ENCODE measurements around the gene PLXNC1. TPM values are rescaled to one million over a fixed set of nuclear protein-coding genes. Genes with fewer than 3 reads are reported as not detected.

The PLXNC1 gene
- total RNA-seq, result 39.5 TPM

DNA sequence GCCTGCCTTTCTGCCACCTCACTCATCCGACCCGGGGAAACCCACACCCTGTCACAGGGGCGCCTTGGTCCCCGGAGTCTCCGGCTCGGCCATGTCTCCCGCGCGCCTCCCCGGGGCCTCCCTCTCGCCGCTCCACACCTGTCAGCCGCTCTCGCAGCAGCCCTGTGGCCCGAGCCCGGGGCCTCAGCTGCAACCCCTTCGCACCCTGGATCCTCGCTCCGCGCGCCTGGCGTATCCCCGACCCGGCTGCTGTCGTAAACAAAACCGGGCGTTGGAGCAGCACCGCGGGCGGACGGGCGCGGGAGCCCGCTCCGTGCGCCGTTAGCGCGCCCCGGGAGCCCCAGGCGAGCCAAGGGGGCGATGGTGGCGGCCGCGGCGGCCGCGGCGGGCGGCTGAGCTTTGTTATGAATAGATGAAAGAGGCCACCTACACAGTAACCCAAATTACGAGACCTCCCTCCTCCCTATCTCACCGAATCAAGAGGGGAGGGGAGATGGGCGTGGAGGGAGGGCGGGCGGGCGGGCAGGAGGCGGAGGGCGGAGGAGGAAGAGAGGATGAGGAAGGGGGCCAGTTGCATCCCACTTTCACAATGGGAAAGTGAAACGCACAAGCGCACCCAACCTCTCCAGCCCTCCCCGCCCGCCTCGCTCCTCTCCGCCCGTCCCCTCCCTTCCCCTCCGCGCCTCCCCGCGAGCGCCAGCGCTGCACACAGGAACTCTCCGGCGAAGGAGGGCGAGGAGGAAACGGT, at the start of gene PLXNC1:
Gene PLXNC1, plus strand, starts transcription at position 587 of the 748 bp plus-strand sequence. CDS start 395 bp downstream, outside the sequence.
- peak; percentile 75 for DNase-seq

DNA sequence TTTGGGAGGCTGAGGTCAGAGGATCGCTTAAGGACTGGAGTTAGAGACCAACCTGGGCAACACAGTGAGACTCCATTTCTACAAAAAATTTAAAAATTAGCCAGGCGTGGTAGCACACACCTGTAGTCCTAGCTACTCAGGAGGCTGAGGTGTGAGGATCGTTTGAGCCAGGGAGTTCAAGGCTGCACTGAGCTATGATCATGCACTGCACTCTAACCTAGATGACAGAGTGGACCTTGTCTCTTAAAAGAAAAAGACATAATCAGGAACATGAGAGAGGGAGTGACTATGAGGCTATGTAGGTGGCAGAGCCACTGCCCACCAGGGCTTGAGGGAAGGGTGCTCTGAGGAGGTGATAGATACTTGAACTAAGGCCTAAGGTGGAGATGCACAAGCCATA, 49.2 kb upstream of the PLXNC1 start:
- no peak for DNase-seq

DNA sequence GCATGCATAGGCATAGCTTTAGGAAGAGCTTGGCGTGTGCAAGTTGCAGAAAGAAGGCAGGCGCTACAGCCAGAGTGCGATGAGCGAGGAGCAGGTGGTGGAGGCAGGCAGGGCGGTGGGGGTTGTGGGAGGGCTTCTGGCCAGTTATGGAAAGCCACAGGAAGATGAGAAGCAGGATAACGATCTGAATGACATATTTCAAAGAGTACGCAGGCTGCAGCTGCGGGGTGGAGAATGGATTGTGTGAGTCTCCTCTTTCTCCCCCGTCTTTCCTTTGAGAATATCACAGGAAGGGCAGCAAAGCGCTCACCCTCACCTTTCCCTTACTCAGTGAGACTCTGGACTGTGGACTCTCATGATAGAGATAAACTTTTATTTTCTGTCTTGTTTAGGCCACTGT, 48.7 kb upstream of the PLXNC1 start:
- no peak for DNase-seq

DNA sequence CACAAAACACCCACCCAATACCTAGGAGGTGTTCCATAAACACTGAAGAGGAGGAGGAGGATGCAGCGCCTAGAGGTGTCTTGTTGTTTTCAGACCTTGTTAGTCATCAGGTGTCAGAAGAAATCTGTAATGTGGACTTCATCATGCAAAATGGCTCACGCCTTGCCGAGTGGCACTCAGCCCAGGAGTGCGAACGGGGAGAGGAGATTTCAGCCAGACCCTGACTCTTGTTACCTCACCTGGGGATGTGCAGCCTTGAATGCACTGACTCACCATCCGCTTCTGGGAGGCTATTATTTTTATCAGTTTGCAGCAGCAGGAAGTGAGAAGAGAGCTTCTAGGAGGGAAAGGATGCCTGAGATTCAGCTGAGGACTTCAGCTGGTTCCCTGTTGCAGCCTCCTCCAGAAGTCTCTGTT, 48.2 kb upstream of the PLXNC1 start:
- DNase-seq, result no peak

DNA sequence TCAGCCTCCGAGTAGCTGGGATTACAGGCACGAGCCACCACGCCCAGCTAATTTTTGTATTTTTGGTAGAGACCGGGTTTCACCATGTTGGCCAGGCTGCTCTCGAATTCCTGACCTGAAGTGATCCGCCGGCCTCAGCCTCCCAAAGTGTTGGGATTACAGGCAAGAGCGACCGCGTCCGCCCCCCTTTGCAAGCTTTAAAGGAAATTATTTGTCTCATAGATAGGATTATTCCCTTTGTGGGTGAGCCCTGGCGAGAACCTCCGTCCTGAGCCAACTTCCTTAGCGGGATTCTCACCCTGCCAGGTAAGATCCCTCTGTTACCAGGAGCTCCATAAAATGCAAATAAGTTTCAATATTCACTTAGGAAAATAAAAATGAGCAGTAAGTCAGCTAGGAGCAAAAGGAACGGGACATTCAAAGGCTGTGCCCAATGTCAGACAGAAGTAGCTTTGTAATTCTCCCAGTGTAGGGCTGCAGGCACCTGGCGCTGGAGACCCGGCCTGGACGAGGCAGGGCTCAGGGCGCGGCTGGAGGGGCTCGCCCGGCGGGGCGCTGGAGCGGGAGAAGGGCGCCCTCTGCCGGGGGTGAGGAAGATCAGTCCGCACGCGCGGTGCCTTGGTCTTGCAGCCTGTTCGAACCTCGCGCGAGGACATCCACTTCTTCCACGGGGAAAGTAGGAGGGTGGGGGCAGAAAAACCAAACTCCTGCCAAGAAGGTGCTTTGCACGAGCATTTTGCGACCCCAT, 47.2 kb upstream of the PLXNC1 start:
- peak; percentile 51 for DNase-seq

DNA sequence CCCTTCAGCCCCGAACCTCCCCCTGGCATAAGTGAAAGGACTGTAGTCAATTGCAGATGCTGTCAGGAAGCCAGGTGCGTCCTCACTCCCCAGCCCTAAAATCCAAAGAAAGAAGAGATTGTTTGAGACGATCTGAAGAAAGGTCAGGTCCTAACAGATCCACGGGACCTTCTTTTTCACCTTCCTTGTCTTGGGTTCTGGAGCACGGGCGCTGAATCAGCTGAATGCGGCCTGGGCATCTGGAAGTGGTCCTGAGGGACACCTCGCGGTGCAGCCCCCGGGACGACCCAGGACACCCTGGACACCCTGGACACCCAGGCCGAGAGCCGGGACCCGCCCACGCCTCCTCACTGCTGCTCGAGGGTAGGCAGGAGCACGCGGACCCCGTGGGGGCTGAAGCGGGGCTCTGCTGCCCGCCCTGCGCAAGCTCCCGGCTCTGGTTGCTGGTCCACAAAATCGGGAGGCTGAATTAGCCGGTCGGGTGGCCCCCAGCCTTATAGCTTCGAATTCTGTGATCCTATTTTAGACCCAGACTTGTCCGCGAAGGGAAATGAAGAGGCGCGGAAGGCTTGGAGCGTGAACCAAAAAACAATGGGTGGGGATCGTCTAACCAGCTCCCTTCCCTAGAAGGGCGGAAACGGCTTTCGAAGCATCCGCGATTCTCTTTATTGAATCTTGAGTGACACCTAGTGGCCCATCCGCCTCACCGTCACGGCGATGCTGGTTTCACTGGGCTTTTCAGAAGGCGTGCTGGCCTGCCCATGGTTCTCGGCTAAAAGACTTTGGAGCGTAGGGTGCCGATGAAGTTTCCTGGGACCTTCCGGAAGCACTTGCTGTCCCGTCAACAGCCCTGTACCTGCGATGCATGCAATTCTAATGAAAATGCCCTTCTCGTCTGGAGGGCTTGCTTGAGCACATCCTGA, 46.4 kb upstream of the PLXNC1 start:
- peak; percentile 68 for DNase-seq

DNA sequence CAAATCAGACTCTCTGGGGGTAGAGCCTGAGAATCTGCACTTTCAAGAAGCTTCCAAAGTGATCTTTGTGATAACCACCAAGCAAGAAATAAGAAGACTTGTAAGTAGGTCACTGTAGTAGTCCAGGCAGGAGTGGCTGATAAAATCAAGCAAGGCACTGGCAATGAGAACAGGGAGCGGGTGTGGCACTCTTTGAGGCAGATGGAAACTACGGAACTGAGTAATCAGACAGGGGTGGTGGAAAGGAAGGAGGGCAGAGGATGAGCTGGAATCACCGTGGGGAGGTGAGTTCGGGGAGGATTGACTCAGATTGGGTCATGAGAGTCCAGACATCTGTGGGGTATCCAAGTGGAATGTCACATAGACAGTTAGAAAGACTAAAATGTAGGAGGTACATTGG, 44.4 kb upstream of the PLXNC1 start:
- no peak for DNase-seq

DNA sequence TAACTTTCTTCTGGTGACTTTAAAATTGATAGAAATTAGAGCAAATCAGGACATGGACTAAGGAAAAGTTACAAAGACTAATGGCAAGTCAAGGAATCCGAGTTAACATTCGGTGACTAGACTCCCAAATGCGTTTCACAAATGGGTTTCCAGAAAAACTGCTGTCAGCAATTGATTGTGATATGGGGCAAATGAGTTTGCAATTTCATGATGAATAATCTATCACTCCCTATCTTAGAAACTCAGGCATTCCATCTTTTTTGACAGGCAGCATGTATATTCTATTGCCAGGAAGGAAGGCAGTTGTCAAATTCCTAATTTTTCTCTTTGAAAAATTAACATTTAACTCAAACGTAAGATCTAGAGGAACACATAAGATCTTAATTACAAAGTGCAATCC, 40.5 kb upstream of the PLXNC1 start:
- no peak for DNase-seq

DNA sequence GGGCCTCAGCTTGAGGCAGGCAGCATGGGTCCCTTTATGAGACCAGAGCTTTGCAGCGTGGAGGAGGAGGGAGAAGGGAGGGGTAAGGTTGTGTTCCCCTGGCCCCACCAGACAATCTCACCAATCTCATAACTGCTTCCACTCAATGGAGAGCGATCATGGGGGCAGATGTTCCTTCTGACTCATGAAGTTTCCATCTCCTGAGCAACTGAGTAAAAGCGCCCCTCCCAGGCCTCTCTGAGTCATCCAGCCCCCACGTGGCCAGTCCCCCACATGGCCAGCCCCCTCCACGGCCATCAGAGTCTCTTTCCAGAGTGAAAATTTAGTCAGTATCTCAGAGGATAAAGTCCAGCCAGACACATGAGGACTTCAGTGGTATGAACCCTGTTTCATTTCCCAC, 39.2 kb upstream of the PLXNC1 start:
- DNase-seq, result no peak

DNA sequence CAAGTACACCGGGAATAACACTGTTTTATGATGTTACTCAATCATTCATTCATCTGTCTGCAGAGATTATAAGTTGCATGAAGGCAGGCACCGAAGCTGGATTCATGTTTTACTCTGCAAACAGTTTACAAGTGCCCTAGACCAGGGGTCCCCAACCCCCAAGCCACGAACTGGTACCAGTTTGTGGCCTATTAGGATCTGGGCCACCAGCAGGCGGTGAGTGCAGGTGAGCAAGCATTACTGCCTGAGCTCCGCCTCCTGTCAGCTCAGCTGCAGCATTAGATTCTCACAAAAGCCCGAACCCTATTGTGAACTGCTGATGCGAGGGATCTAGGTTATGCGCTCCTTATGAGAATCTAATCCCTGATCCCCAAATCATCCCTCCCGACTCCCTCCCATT, 38.1 kb upstream of the PLXNC1 start:
- no peak for DNase-seq

DNA sequence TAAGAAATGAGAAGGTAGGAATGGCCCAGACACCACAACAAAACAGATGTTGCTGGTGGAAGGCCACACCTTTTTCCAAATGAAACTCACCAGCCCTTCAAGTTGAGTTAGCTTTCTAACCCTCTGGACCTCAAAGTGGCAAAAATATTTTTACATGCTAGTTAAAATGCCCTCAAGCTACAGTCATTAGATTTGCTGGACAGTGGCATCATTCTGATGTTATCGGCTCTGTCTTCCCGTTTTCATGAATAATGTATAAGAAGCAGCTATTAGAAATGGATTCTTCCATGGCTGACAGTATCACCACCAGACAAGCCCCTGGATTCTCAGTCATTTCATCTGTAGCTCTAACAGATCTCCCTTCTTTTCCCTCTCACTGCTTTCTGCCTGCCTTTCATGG, 37.1 kb upstream of the PLXNC1 start:
- no peak for DNase-seq

DNA sequence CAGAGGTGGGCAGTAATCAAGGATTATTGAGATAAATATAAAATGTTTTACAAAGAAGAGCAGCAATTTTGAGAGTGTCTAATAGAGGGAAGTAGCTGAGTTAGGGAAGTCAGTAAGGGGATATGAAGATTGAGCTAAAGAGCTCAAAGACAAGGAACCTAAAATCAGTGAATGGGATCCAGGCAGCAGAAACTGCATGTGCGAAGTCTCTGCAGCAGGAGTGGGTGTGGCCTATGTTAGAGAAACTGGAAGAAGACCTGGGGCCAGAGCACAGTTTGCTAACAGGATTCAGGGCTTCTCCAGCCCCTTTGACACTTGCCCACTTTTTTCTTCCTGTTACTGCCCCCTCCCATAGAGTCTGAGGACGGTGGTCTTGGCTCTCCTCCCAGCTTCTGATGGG, 36.3 kb upstream of the PLXNC1 start:
- DNase-seq, result no peak

DNA sequence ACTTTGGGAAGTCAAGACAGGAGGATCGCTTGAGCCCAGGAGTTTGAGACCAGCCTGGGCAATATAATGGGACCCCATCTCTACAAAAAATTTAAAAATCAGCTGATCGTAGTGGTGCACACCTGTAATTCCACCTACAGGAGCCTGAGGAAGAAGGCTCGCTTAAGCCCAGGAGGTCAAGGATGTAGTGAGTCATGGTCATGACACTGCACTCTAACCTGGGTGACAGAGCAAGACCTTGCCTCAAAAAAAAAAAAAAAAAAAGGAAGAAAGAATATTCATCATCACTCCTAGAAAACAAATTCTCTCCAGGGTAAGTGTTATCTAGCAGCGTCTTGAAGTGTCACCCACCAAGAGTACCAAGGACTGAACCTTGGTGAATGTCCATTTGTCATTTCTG, 34.2 kb upstream of the PLXNC1 start:
- no peak for DNase-seq

DNA sequence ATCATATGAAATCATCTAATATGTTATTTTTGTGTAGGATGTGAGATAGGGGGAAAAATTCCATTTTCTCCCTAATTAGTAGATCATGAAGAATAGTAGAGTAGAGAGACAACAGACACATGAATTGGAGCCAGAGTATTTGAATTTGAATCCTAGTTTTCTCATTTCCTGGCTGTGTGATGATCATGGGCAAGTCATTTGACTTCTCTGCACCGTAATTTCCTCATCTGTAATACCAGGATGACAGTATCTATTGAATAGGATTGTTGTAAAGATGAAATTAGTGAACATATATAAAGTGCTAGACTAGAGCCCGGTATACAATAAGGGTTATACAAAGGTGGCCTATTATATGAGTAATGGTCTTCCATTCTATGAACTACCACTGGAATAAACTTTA, 32.2 kb upstream of the PLXNC1 start:
- DNase-seq, result no peak

DNA sequence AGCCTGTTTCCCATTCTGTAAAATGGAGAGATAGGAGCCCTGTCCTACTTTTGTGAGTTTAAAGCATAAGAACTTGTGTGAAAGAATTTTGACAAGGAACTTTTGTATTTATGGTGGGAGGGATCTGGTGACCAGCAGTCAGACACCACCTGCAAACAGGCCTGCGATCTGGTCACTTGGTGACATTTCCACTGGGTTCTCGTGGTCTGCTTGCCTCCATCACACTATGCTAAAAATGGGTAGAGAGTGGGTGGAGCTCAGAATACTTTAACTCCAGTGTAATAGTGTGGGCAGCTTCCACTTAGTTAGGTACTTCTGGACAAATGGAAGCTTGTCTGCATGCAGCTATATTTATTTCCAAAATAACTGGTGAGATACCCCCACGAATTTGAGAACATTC, 26.5 kb upstream of the PLXNC1 start:
- no peak for DNase-seq

DNA sequence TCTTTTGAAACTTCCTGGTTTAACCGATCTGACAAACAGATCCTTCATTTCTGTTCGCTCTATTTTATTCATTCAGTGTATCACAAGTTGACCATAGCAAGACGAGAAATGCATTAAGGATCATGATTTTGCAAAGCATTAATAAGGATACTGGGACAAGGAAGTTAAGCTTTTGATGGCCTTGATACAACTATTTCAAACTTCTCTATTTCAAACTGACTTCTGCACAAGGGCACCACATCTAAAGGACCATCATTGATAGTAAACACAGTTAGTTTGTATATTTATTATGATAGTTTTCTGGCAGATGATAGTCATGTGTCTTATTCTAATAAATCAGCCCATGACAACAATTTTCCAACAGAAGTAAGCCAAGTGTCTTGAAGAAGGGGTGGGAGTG, 25.8 kb upstream of the PLXNC1 start:
- no peak for DNase-seq

DNA sequence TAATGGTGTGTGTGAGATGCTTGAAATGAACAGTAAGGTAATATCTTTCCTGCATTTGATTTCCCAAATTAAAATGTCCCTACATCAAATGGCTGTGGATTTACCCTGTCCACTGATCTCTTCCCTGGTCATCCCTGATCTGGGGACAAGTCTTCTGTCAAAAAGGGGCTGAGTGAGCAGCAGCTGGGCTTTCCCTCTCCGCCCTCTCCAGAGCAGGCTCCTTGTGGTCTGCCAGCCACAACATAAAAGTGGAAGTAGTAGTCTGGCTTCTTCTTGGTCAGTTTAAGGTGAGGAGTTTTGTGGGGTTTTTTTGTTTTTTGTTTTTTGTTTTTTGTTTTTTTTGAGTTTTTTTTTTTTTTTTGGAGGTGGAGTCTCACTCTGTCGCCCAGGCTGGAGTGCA, 25.2 kb upstream of the PLXNC1 start:
- DNase-seq, result no peak

DNA sequence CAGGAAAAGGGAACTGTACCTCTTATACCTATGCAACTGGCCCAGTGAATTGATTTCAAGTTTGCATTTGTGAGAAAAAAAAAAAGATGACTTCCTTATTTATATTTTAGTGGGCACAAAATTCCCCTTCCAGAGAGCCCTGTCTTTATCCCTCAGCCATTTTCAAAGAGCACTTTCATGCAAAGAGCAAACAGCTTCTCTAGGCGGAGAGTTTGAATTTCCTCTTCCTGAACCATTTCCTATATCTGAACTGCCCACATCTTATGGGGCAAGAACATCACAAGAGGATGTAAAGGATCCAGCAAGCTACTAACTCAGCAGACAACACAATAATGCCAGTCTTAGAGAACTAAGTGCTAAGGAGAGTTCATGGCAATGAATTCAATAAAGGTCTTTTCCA, 22.3 kb upstream of the PLXNC1 start:
- no peak for DNase-seq

DNA sequence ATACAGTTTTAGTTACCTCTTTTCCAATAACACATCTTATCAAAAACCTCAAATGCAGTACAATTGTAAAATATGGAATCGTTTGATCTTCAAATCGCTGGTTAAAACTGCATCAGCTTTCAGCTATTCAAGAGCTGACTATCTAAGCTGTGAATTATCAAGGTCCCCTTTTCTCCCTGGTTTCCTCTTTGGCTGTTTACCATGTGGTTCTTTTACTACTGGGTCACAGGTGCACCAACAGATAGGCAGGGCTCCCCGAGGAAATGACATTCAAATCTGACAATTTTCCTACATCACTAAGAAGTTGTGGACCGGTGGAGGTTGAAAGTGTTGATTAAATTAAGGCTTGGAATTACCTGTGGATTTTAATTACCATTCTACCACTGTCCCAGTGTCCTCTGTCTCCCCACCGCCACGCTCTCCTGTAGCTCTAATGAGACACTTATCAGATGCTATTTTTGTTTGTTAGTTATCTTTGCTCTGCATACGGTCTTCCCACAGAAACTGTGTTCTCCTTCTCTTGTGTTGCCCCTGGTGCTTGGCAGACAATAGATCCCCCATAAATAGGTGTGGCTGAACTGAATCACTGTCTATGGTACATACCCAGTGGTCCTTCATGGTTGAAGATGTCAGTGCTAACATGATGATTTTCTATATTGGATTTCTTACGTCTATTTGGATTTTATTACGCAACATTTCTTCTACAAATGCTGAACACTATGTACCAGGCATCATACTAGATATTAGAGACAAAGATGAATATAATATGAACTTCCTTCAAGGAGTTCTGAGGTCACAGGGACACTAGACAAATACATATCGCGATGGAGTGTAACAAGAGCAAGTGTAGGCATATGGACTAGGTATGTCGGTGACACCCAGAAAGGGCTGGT, 20.9 kb upstream of the PLXNC1 start:
- DNase-seq, result no peak

DNA sequence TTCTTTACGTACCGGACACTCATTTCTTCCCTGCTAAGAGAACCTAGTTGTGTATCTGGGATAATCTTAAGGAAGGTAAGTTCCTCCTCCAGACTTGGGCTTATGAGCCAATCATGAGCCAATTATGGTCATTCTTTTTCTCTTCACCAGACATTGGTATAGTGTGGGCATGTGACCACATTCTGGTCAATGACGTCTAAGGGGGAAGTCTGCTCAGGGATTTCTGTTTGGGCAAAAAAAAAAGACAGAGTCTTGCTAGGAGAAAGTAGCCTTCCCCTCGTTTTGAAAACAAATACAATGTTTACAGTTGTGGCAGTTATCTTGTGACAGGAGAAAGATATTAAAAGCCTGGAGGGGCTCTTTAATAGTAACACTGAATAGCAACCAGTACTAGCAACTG, 20.1 kb upstream of the PLXNC1 start:
- no peak for DNase-seq

DNA sequence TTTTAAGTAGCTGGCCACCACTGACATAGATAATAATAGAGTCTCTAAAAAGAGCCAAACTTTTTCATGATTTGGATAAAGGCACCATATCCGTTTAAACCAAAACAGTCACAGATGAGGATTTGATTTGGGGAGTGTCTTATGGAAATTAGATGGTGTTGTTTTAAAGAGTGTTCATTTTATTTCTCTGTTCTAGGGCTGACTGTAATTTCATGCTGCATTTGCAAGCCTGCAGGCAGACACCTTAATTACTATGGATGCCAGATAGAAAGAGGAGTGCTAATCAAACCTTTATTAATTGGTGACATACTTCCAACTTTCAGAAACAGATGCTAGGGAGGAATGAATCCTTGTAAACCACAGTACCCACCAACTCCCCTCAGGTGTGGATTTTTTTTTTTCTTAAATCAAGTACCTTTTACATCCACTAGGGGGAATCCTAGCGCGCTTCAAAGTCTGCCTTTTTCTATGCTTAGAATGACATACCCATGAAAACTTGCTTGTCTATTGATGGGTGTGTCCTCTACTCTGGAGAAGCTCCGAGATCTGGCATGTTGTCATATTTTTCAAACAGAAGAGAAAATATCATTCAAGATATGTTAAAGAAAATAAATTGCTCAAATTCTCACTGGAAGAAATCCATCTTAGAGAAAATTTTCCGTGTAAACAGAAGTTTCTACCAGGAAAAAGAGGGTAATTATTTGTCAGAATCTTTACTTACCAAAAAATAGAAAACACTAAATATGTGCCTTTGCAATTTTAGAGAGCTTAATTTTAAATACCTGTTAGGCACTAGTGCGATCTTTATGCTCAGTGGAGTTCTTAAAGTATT, 14.2 kb upstream of the PLXNC1 start:
- DNase-seq, result no peak
